HG02798 (cell line): Measurements from ENCODE around the gene PKM.
A peak's percentile ranks its signal among the peaks of the same experiment; 100 is the strongest.

Experiments used
- ATAC-seq: cut with Tn5 transposase; IDR thresholded peaks from one replicate; pipeline ENCODE4 v1.9.1; 2021; ENCODE audit warnings: mild to moderate bottlenecking; ENCODE audit not compliant: unreplicated experiment, poor library complexity

Gene PKM

DNA sequence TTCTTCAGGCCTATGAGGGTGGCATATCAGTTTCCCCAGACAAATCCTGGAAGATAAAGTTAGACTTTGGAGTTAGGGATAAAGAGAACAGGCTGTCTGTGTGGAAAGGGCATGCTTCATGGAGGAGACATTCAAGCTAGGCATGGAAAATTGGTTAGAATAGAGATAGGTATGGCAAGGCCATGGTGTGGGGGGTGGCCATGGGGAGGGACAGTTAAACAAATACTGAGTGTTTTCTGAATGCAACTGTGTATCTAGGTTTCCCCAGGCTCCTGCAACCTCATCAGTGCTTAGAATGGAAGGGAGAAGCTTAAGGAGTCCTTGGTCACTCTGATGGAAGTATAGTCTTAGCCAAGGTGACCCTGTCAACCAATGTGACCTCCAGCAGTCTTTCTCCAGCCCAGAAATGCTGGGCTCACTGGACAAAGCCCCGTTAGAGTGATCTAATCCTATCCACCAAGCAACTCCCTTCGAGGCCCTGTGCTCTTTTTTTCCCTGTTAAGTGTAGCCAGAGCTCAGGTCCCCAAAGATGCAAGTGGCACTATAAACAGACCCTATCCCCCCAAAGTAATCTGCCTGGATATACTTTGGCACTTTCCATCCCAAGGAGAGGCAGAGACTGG lies 5.5 kb upstream of the PKM start:
- no peak for ATAC-seq

DNA sequence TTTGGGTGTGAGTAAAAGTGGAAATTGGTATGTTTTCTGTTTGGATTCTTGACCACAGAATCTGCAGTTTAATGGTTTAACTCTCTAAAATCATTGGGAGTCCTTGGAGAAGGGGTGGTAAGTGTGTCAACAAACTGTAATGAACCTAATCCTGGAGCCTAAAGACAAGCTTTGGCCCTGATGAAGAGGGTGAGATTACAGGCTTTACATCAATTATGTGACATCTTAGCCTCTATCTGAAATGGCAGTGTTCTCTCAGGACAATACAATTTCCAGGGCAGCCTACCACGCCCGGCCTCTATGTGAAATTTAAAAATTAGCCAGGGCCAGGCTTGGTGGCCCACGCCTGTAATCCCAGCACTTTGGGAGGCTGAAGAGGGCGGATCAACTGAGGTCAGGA lies 4.3 kb upstream of the PKM start:
- no peak for ATAC-seq

DNA sequence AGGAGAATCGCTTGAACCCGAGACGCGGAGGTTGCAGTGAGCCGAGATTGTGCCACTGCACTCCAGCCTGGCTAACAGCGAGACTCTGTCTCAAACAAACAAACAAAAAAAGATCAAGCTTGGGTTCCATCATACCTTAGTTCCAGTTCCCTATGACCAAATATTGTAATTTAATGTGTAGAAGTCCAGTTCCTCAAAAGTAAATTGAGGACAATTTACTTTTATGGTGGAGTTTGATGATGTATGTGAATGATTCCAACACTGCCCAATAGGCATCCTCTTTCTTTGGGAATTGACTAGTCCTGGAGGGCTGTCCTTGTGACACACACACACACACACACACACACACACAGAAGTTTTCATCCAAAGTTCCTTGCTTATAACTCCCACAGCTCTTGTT lies 2.8 kb upstream of the PKM start:
- ATAC-seq = no peak

DNA sequence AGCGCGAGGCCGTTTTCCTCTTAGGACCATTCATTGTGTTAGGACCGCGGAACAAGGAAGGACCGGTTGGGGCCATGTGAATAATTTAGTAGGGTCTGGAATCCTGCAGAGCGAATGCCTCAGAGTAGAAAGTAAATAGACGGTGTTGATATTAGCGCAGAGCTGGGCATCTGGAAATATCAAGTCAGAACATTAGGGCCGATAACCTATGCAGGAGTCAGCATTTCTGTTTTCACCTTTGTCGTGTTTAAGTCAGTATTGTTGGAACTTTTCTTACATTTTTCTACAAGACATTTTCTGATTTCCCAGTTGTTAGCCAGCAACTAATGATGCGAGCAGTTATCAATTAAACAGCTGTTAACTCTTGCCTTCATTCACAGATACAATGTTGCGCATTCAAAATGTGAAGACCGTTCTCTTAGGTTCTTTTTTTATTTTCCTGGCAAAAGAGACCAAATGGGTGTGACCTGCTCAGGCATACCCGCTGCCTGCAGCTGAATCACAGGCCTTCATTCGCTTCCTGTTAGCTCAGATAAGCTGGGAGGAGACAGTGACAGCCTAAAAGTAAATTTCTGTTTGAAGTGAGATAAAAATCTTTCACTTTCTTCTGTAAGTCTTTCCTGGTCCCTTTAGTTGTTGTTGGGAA lies 966 bp upstream of the PKM start:
- no peak for ATAC-seq

DNA sequence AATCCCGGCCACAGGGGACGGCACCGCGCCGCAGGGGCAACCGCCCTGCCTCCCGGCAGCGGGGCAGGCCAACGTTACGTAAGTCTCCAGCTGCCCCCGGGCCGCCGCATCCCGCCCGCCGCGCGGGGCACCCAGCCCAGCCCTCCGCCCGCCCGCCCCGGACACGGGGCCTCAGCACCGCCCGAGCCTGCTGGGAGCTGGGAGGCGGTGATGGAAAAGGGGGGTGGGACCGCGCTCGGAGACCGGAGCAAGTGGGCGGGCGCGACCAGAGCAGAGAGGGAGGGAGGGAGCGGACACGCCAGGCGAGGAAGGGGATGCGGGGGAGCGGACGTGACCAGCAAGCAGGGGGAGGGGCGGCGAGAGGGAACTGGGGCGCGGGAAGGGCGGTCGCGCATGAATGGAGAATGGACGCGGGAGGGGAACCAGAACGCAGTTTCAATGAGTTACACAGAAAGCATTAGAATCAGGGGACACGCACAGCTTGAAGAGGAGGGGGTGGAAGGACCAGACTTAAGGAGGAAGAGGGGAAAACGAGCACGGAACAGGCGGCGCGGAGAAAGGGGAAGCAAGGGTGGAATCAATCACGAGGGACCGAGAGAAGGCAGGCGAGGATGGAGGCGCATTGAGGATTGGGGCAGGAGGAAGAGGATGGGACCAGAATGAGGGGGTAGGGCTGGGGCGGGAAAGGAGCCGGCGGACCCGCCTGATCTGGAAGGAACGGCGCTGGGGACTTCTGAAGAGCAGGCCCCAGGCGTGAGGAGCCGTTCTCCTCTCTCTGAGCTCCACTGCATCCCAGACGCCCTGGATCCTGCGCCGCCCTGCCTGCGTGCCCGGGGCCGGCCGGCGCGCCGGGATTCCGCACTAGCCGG lies 559 bp downstream of the PKM start:
- peak; percentile 9 for ATAC-seq

DNA sequence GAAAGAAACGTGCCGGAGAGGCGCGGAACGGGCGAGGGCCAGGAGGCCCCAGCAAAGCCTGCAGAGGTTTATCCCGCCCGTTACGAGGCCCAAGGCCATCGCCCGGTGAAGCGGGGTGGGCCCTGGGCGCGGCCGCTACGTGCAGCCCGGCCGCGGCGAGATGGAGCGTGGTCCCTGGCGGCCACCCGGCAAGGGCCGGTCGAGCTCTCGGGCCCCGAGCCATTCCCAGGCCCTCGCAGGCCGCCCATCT lies 1.1 kb downstream of the PKM start:
- ATAC-seq = peak; percentile 0

DNA sequence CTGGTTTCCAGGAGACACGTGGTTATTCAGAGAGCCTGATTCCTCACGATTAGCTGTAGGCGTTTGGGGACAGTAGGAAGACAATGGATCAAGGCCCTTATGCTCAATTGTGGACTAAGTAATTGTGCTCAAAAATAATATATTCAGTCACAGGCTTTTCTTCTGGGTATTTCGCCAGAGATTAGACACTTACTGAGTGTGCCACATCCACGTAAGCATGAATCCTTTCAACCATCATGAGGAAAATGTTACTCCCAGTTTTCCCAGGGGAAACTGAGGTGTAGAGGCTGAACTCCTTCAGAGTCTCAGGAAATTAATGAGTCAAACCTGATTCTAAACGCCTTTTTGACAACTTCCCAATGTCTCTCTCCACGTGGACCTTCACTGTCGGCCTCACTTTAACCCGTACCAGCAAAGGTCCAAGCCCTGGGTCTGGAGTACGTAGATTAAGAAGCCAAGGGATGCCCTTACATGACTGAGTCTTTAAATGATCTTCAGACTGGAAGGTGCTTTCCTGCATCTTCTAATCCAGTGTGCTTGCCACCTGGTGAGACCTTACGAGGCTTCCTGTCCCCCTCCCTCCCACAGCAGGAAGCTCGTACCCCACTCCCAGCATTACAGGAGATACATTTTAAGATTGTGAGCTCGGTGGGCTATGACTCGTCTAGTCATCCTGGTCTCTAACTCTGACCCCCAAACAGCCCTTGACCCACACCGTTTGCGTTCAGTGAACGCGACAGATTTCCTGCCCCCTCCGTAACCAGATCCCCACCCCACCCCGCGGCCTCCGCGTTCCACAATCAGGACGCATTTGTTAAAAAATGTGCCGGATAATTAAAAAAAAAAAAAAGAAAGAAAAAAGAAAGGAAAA lies 1.7 kb downstream of the PKM start:
- ATAC-seq = no peak

DNA sequence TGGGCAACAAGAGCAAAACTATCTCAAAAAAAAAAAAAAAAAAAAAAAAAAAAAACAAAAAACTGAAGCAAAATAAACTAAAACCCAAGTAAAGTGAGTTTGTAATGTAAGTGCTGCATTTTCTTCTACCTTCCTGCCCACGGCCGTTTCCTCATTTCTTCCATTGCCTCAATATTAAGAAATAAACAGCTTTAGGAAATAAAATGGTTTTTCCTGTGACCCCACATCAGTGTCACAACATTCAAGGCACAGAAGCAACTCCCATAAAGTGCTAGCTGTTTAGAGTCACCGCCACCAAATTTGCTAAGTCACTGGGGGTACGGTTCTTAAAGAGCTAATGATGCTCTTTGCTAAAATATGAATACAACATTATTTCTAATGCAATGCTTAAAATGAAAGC lies 3.3 kb downstream of the PKM start:
- no peak for ATAC-seq

DNA sequence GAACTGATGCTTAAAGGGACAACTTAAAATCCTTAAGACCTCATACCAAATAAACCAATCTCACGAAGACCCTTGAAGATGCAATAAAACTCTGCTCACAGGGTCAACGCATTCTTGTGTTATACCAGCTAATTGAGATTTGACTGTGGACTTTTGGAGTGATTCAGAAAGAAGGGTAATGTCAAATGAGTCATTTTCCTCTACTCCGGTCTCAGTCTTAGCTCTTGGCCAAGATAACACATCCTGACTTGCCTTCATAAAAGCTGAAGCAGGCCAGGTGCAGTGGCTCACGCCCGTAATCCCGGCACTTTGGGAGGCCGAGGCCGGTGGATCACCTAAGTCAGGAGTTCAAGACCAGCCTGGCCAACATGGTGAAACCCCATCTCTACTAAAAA lies 3.8 kb downstream of the PKM start:
- no peak for ATAC-seq

DNA sequence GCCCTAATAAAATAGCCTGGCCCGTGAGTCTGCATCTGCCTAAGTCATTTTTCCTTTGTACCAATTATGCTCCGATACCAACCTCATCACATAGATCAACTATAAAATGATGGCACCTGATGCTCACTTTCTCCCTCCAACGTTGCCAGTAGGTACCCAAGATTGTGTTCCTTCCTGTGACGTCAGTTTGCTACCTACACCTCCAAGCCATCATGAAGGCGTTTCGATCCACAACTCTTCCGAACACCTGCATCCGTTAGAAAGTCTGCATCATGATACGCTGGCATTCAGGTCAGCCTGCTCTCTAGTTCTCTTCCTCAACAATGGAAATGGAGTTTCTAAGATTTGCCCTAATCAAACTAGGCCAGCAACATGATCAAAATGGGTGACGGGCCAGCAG lies 7.7 kb downstream of the PKM start:
- no peak for ATAC-seq

DNA sequence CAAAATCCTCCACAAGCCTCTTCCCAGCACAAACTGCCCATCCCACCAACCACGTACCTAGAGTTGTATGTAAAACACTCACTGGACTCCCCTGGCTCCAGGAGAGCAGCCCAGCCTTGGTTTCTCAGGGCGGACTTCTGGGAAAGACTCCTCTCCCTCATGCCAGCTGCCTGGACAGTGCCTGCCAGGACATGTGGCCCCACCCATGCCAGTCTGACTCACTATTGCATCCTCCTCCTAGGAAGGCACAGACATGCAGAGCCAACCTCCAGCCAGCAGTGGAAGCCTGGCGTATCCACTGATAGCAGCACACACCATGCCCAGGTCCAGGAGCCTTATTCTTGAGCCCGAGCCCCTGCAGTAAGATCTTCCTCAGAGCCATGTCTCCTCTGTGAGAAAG lies 8.6 kb downstream of the PKM start:
- no peak for ATAC-seq

DNA sequence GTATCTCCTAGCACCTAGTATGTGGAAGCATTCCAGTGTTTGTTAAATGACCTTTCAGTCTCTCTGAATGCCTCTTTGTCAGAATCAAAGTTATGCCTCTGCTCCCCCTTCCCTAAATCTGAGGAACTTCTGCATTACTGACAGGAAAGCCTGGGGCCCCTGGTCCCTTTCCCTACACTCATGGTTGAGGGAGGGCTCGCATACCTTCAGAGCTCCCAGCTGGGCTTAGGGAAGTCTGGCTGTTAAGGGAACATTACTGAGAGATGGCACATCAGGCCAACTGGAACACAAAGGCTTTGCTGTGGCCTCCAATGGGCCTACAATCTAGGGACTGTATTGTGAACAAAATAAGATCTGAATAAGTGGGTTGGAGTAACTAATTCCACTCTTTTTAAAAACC lies 10.3 kb downstream of the PKM start:
- no peak for ATAC-seq

DNA sequence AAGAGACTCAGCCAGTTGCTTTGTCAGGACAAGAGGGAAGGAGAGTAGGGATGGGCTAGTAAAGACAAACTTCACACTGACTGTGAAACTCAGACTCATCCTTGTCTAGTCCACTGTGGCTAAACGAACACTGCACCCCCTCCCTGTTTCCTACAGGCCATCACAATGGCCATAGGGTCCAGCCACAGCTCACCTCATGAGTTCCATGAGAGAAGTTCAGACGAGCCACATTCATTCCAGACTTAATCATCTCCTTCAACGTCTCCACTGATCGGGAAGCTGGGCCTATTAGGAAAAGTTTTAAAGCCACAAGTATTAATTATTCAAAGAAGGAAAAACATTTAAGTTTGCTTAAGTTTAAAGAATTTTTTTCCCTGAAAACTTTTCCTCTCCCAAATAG lies 13.8 kb downstream of the PKM start:
- ATAC-seq = no peak

DNA sequence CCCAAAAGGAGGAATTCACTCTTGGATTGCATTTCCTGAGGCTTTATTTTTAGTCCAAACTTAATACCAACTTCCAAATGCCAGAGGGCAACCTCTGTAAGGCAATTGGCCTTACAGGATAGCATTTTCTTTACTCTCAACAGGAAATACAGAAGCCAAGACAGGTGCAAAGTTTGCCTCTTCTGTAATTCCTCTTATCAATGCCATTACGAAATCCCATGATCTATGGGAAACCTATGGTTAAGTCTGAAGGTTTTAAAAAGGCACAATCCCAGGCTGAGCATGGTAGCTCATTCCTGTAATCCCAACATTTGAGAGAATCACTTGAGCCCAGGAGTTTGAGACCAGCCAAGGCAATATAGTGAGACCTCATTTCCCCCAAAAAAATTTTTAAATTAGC lies 14.9 kb downstream of the PKM start:
- ATAC-seq = no peak

DNA sequence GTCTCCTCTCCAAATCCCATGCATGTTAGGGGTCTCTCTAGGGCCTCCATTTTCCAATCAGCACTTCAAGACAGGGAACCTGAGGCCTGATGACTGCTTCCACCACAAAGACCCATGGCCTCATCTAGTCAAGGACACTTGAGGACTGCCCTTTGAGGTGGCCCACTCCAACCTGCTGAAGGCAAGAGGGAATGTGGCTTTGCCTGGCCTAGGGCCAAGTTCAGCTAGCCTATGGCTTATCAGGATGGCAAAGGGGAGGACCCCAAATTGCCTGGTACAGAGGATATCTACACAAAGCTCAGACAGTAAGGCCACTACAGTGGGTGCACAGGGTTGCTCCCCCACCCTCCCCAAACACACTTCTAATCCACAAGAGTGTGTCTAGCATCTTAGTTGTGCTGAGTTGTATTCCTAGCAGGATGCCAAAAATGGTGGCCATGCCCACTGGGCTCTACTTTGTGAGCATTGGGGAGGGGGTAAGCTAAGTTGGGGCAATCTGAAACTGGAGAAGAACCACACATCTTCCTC lies 23.4 kb downstream of the PKM start:
- no peak for ATAC-seq

DNA sequence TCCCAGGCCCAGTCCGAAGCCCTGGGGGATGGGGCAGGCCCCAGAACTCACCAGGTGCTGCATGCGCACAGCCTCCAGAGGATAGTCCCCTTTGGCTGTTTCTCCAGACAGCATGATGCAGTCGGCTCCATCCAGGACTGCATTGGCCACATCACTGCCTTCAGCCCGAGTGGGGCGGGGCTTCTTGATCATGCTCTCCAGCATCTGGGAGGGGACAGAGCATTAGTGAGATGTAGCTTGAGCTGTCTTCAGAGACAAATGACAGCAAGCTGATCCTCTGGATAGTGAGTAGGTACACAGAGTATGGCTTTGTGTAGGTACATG lies 24.4 kb downstream of the PKM start:
- no peak for ATAC-seq

DNA sequence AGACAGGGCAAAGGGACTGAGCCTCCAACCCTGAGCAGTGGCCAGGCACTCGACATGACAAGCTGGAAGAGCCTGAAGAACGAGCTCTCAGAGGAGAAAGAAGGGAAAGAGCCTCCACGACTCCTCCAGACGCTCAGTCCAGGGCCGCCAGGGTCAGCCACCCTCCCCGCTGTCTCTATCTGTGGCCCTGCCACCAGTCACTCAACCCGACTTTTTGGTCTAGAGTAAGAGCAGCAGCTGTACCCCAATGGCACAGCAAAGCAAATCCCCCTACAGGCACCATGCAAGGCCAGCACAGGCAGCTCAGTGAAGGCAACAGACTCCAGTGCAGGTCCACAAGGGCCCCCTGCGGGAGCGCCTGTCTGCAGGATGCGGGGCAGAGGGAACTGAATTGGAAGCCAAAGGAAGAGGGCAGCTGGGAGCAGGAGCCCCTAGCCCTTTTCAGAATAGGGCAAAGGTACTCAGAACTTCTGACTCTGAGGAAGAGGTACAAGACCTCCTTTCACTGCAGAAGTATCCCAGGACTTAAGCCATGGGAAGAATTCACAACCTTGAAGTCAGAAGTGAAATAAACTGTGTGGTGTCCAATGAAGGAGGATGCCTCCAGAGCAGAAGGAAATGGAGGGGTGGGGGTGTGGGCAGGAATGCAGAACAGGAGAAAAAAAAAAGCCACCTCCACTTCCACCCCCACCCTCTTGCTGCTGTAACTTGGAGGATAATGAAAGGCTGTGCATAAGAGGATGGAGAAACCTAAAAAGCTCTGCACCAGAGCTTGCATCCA lies 24.9 kb downstream of the PKM start:
- no peak for ATAC-seq

DNA sequence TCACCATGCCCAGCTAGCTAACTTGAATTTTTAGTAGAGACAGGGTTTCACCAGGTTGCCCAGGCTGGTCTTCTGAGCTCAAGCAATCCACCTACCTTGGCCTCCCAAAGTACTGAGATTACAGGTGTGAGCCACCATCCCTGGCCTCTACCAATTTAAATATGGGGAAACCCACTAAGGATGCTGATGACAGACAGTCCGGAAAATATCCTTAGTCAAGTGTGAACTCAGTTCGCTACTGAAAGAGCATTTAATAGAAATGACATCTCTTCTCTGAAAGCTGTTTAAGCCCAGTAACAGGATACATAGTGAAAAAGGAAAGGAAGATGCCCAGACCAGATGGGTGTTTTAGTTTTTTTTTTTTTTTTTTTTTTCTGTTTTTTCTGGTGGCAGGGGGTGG lies 25.7 kb downstream of the PKM start:
- no peak for ATAC-seq

DNA sequence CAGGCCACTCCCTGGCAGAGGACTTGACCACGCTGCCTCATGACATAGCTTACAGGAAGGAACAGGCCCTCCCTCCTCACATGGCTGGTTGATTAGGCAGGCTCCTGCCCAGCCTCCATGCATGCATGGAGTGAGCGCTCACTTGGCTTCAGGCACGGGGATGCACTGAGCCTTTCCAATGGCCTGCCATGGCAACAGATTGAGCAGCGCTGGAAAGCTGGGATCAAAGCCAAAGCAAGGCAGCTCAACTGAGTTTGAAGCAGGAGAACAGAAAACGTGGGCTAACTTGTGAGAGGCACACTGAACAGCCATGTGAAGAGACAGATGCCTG lies 27.5 kb downstream of the PKM start:
- ATAC-seq = no peak

DNA sequence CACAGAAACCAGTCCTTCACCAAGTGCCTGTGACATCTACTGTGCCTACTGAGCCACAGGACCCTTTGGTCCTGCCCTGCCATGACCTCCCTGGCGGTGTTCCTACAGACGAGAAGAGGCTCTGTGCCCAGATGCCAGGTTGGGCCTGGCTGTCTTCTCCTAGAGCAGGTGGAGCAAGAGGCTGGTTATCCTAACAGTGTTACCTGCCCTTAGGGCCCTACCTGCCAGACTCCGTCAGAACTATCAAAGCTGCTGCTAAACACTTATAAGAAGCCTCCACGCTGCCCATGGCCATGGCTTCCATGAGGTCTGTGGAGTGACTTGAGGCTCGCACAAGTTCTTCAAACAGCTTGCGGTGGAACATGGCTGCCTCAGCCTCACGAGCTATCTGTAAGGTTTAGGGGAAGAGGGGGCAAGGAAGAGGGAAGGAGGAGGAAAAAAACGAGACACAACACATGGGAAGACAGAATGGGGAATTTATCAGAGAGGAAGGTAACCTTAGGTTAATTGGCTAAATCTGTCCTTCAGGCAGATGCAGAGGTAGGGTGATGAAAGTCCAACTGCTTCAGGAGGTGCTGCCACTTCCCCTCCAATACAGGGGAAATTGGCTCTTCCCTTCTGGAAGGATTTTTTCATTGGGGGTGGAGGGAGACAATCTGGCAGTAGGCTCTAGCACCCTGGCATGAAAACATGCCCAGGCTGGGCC lies 28.0 kb downstream of the PKM start:
- no peak for ATAC-seq
